Astrocyte (in vitro differentiated cells and primary cell): ENCODE measurements around the gene KCNC4.

ENCODE experiments used
- CTCF ChIP-seq: IDR thresholded peaks from 2 replicates; pipeline ENCODE4 v1.5.1; 2011; ENCODE audit warnings: low read depth, mild to moderate bottlenecking, inconsistent platforms, low read length, moderate library complexity; ENCODE audit not compliant: insufficient read depth
- EZH2 ChIP-seq: IDR thresholded peaks from 2 replicates; pipeline ENCODE4 v1.6.1; 2012; ENCODE audit warnings: mild to moderate bottlenecking, low read length, inconsistent platforms; ENCODE audit not compliant: insufficient read depth

- TF ChIP-seq EZH2 (no peak), CTCF (no peak)
Measured at GRCh38 chr1:110223127-110223526, 13.0 kb downstream of the KCNC4 start.
